Natural killer cell (primary cell): ENCODE data around the gene CLEC16A. TPM values are rescaled to one million over a fixed set of nuclear protein-coding genes. Genes with fewer than 3 reads are reported as not detected.

Experiments used
- ATAC-seq, 3 donors: fragments of 150-1000 bp in 2 of 3; fragments of 200-7000 bp in 1 of 3; cut with Tn5 transposase; 1 replicate in 1 of 3; 2 replicates in 2 of 3; pipeline ENCODE4 v1.10.0; 2021; ENCODE audit warnings: mild to moderate bottlenecking in 2 of 3, moderate library complexity in 2 of 3
- DNase-seq, 2 donors: peaks; one replicate each; pipeline versions ENCODE4 v3.0.0 to v3.0.0-alpha.2; 2013 to 2021; ENCODE audit warnings: mixed read lengths in 1 of 2
- H3K27ac ChIP-seq: one replicate; pipeline ENCODE4 v1.5.1; 2013; ENCODE audit warnings: mild to moderate bottlenecking, low read length
- H3K27me3 ChIP-seq: one replicate; pipeline ENCODE4 v1.6.1; 2013; ENCODE audit warnings: low read length; ENCODE audit not compliant: control insufficient read depth, insufficient read depth
- H3K36me3 ChIP-seq: one replicate; pipeline ENCODE4 v1.6.1; 2013; ENCODE audit warnings: low read length; ENCODE audit not compliant: control insufficient read depth, insufficient read depth
- H3K4me1 ChIP-seq: one replicate; pipeline ENCODE4 v1.6.1; 2013; ENCODE audit warnings: low read length; ENCODE audit not compliant: control insufficient read depth, insufficient read depth
- H3K4me3 ChIP-seq: one replicate; pipeline ENCODE4 v1.5.1; 2013; ENCODE audit warnings: low read length
- H3K9me3 ChIP-seq: one replicate; pipeline ENCODE4 v1.6.1; 2013; ENCODE audit warnings: low read length; ENCODE audit not compliant: control insufficient read depth, insufficient read depth
- H3K27ac Mint-ChIP-seq, 2 donors: one replicate each; pipeline ENCODE4 v1.8.0; 2022; ENCODE audit warnings: mild to moderate bottlenecking in 2 of 2, mixed read lengths in 2 of 2, moderate library complexity in 1 of 2
- H3K27me3 Mint-ChIP-seq, 2 donors: one replicate each; pipeline ENCODE4 v1.8.0; 2022; ENCODE audit warnings: low read depth in 2 of 2, mixed read lengths in 2 of 2
- H3K36me3 Mint-ChIP-seq: one replicate; pipeline ENCODE4 v1.8.0; 2022; ENCODE audit warnings: mixed read lengths
- H3K4me1 Mint-ChIP-seq, 2 donors: one replicate each; pipeline ENCODE4 v1.8.0; 2022; ENCODE audit warnings: mixed read lengths in 2 of 2
- H3K4me3 Mint-ChIP-seq: one replicate; pipeline ENCODE4 v1.8.0; 2022; ENCODE audit warnings: mild to moderate bottlenecking, moderate library complexity, mixed read lengths
- H3K9me3 Mint-ChIP-seq, 2 donors: one replicate each; pipeline ENCODE4 v1.8.0; 2022; ENCODE audit warnings: mixed read lengths in 2 of 2
- WGBS: methylation state at CpG from one replicate; pipeline ENCODE4 v1.1.7; 2013; ENCODE audit warnings: missing lambda C conversion rate; ENCODE audit not compliant: insufficient coverage; 5-methylcytosine and 5-hydroxymethylcytosine counted together
- intact Hi-C: fragments of 100-400 bp; cut with micrococcal nuclease; formaldehyde crosslinking; loops from one replicate; pipeline ENCODE4 v1.14.2; 2022
- total RNA-seq, 4 donors: library from RNA; stranded (reverse); fragments of 120-200 nt in 1 of 4; gene quantifications; one replicate each; pipeline versions ENCODE4 v1.2.3 to v1.2.4, GENCODE V29; 2013 to 2022
- TF ChIP-seq, protein P1 (sequence below): fragments of 200-600 bp; IDR thresholded peaks from one replicate; pipeline ENCODE4 v1.8.0; 2022; ENCODE audit warnings: antibody characterized with exemption

The CLEC16A gene
- total RNA-seq, 3 donors from 2014 or later (not counting 1 experiment from before 2014, with no cell fraction given), result 35.9 to 50.5 (median 37.4) TPM

DNA sequence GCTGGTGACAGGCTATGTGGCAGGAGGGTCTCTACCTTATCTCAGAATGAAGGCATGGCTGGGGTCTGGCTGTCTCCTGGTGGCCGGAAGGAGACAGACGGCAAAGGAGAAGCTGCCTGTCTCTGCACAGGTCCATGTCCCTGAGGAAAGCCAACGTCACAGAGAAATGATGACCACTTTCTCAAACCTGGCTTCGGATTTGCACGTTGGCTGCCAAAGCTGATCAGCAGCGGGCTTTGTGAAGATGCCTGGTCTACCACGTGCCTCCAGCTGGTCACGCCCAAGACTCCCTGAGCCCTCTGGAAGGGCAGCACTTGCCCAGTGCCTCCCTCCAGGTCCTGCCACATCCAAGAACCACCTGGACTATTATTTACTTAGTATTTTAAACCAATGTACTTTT is 10.5 kb upstream of the CLEC16A start:
- WGBS, result 95% methylated on average over 8 of the region's 8 CpGs
- DNase-seq (no peak), ATAC-seq (no peak)
- intact Hi-C loops, result no loop called here
- Mint-ChIP-seq H3K27me3 (no peaks in the 10 kb centered on the region), H3K4me3 (no peak overlapping the region), H3K27ac (no peak overlapping the region), H3K4me1 (peaks cover 52 to 56% of the 10 kb centered on the region in 2 donors), H3K36me3 (no peaks in the 10 kb centered on the region), H3K9me3 (no peaks in the 10 kb centered on the region)
- TF ChIP-seq, protein P1, sequence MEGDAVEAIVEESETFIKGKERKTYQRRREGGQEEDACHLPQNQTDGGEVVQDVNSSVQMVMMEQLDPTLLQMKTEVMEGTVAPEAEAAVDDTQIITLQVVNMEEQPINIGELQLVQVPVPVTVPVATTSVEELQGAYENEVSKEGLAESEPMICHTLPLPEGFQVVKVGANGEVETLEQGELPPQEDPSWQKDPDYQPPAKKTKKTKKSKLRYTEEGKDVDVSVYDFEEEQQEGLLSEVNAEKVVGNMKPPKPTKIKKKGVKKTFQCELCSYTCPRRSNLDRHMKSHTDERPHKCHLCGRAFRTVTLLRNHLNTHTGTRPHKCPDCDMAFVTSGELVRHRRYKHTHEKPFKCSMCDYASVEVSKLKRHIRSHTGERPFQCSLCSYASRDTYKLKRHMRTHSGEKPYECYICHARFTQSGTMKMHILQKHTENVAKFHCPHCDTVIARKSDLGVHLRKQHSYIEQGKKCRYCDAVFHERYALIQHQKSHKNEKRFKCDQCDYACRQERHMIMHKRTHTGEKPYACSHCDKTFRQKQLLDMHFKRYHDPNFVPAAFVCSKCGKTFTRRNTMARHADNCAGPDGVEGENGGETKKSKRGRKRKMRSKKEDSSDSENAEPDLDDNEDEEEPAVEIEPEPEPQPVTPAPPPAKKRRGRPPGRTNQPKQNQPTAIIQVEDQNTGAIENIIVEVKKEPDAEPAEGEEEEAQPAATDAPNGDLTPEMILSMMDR, result no peak
- no peaks in the 10 kb centered on the region for H3K27me3 ChIP-seq
- H3K36me3 ChIP-seq, result peaks cover 3% of the 10 kb centered on the region
- H3K27ac ChIP-seq, result no peak overlapping the region
- H3K9me3 ChIP-seq, result no peaks in the 10 kb centered on the region
- peaks cover 28% of the 10 kb centered on the region for H3K4me1 ChIP-seq
- no peak overlapping the region for H3K4me3 ChIP-seq

DNA sequence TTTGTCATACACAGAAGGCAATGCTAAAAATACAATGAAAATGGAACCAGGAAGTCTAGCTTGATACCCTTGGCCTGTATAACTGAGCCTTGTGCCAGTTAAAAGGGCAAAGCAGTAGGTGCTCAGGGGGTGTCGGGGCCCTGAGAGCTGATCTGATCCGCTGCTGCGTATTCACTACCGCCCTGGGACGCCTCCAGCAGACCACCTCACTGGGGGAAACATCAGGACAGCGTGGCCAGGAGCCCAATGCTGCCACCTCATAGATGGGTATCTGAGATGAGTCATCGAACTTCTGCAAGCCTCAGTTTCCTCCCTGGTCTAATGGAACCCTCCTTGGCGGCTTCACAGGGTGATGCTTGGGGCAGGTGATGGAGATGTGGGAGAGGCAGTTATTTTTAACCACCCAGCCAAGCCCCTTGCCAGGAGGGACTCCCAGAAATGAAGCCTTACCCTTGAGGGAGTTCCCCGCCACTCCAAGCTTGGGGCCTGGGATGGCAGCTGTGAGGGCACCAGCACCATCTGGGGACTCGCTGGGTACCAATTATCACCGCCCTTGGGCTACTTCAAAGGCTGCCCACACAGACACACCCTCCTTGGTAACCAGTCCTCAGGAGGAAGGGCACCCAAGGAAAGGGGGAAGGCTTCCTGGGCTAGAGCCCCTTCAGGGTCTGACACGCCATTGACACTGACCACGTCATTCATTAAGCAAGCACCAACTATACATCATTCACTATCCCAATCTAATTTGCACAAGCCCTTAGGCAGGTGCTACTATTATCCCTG is 9.8 kb upstream of the CLEC16A start:
- no peaks in the 10 kb centered on the region for H3K36me3 Mint-ChIP-seq
- Histone ChIP-seq H3K36me3 (peaks cover 3% of the 10 kb centered on the region), H3K27me3 (no peaks in the 10 kb centered on the region), H3K4me1 (peaks cover 34% of the 10 kb centered on the region), H3K4me3 (no peak overlapping the region), H3K27ac (no peak overlapping the region), H3K9me3 (no peaks in the 10 kb centered on the region)
- H3K4me3 Mint-ChIP-seq, result no peak overlapping the region
- TF ChIP-seq, protein P1, result no peak
- H3K4me1 Mint-ChIP-seq, result peaks cover 58 to 61% of the 10 kb centered on the region in 2 donors
- DNase-seq (no peak), ATAC-seq (no peak)
- WGBS, result 92% methylated on average over 10 of the region's 13 CpGs
- H3K27ac Mint-ChIP-seq, result no peak overlapping the region
- intact Hi-C loops, result no loop called here
- no peaks in the 10 kb centered on the region for H3K9me3 Mint-ChIP-seq
- H3K27me3 Mint-ChIP-seq, result no peaks in the 10 kb centered on the region

DNA sequence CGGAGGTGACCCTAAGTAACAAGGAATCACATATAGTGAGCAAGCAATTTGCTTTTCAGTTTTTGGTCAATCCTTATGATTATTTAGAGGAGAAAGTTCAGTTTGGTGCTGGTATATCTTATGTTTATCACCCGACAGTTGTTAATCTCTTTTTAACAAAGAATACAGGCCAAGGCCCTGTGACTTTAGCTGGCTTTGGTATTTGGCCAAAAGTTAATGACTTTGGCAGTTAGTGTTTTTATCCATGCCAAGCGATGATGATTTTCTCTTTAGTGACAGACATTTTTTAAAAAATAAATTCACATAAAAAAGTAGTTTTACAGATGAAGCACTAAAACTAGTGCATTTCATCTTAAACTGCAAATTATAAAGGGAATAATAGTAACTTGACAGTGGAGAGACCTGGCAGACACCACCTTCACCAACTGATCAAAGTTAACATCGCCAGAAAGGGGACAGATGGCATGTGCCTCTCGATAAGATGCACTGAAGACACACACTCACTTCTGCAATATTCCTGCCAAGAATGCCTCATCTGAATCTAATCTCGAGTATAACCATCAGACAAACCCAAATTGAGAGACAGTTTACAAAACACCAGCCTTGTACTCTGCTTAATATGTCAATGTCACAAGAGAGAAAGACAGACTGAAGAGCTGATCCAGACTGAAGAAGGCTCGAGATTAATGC is 9.0 kb upstream of the CLEC16A start:
- WGBS, result 79% methylated on average over 6 of the region's 7 CpGs
- no peak overlapping the region for H3K4me3 Mint-ChIP-seq
- H3K27ac Mint-ChIP-seq, result no peak overlapping the region
- no peaks in the 10 kb centered on the region for H3K36me3 Mint-ChIP-seq
- Histone ChIP-seq H3K4me1 (peaks cover 36% of the 10 kb centered on the region), H3K27ac (no peak overlapping the region), H3K27me3 (no peaks in the 10 kb centered on the region), H3K9me3 (no peaks in the 10 kb centered on the region), H3K36me3 (peaks cover under 1% of the 10 kb centered on the region), H3K4me3 (no peak overlapping the region)
- H3K27me3 Mint-ChIP-seq, result no peaks in the 10 kb centered on the region
- DNase-seq (no peak), ATAC-seq (no peak)
- intact Hi-C loops, result no loop called here
- TF ChIP-seq, protein P1, result no peak
- H3K4me1 Mint-ChIP-seq, result peaks cover 59 to 63% of the 10 kb centered on the region in 2 donors
- no peaks in the 10 kb centered on the region for H3K9me3 Mint-ChIP-seq
